Midbrain (tissue), 1 donor: ENCODE results near the gene ALG13.
"Not testable (repeated sequence)": the region's sequence is repeated elsewhere in the genome, so short reads cannot be mapped to it uniquely, and the experiment has no call there.

Experiments
- DNase-seq: peaks from one replicate; lab custom pipeline; 2025; lab: John Stamatoyannopoulos, UW

The ALG13 gene

DNA sequence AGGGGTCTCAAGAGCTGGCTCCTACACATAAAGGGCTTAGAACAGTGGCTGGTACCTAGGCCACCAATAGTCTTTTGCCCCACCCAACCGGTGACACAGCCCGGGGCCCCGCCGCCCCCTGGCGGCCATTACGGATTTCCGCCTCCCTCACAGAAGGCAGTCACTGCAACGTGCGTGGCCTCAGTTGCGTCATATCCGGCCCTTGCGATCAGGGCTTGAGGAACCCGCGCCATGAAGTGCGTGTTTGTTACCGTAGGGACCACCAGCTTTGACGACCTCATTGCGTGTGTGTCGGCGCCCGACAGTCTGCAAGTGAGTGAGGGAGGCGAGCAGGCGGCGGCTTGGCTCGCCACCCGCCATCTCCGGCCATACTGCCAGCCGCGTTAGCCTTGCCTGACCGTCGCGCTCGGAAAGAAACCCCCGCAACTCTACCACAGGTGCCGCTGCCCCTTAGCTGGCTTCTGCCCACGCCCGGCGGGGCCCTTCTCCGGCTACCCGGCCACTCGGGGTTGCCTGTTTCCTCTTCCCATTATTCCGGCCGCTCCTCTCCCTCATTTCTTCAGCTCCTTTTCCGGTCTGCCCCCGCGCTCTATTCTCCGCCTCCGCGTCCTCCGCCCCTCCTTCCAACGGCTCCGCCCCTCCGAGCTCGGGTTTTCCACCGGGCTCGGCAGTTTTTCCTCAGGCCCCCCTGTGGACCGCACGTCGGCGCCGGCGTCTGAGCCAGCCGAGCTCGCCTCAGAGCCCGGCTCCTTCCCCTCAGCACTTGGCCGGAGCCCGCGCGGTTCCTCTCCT lies at the start of gene ALG13:
Gene ALG13 (plus strand): TSS at position 183 of the 792 bp plus-strand sequence. CDS start 49 bp downstream, at position 232.
- peak; percentile 89 for DNase-seq

DNA sequence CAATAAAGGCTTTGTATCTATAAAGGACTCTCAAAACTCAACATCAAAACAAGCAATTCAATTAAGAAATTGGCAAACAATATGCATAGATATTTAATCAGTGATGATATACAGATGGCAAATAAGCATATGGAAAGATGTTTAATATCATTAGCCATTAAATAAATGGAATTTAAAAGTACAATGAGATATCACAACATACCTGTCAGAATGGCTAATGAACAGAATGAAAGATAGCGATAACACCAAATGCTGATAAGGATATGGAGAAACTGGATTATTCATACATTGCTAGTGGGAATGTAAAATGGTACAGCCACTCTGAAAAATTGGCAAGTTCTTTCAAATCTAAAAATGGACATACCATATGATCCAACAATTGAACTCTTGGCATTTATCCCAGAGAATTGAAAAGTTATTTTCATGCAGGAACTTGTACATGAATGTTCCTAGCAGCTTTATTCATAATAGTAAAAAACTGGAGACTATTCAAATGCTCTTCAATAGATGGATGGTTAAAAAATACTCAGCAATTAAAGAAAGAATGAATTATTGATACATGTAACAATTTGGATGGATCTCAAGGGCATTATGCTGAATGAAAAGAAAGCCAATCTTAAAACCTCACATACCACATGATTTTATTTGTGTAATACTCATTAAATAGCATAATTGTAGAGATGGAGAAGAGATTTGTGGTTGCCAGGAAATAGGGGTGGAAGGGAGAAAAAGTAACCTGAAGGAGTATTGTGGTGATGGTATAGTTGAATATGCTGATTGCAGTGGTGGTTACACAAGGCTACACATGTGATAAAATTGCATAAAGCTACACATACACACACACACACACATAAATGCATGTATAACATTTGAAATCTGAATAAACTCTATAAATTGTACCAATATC lies 45.9 kb upstream of the ALG13 start:
- no peak for DNase-seq

DNA sequence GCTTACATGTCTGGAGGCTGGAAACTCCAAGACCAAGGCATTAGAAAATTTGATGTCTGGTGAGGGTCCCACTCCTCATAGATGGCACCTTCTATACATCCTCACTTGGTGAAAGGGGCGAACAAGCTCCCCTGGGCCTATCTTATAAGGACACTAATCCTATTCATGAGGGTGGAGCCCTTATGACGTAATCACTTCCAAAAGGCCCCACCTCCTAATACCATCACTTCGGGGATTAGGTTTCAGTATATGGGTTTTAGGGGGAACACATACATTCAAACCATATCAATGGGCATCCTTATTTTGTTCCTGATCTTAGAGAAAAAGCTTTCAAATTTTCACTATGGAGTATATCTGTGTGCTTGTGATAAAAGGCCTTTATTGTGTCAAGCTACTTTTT lies 39.0 kb upstream of the ALG13 start:
- no peak for DNase-seq

DNA sequence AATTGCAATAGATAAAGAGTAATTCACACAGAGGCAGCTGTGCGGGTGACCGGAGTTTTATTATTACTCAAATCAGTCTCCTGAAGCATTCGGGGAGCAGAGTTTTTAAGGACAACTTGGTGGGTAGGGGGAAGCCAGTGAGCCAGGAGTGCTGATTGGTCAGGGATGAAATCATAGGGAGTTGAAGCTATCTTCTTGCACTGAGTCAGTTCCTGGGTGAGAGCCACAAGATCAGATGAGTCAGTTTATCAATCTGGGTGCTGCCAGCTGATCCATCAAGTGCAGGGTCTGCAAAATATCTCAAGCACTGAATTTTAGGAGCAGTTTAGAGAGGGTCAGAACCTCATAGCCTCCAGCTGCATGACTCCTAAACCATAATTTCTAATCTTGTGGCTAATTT lies 35.8 kb upstream of the ALG13 start:
- not testable (repeated sequence) for DNase-seq

DNA sequence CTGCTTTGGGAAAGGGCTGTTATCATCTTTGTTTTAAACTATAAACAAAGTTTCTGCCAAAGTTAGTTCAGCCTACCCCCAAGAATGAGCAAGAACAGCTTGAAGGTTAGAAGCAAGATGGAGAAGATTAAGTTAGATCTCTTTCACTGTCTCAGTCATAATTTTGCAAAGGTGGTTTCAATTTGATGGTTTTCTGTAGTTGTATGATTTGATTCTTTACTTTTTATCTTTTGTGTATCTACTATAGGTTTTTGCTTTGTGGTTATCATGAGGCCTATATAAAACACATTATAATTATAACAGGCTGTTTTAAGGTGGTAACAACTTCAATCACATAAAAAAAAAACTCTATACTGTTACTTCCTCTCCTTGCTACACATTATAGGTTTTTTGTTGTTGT lies 35.4 kb upstream of the ALG13 start:
- DNase-seq, result no peak

DNA sequence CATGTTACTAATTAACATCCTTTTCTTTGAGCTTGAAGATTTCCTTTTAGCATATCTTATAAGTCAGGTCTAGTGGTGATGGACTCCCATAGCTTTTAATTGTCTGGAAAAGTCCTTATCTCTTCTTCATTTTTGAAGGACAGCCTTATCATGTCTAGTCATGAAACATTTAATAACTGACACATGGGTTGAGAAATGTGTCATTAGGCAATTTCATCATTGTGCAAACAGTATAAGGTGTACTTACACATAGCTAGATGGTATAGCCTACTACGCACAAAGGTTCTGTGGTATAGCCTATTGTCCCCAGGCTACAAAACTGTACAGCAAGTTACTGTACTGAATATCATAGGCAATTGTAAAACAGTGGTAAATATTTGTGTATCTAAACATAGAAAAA lies 34.5 kb upstream of the ALG13 start:
- no peak for DNase-seq

DNA sequence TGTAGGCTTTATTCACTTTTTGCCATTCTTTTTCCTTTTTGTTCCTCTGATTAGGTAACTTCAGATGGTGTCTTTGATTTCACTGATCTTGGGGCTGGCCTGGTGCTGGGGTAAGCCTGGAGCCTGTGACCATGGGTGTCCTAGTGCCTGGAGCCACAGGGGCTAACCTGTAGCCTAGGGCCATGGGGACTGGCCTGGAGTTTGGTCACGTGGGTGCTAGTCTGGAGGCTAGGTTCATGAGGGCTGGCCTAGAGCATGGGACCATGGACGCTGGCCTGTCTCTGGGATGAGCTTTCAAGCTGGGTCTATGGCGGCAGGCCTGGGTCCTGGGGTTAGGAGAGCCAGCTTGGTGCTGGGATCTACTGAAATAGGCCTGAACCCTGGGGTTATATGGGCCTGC lies 32.2 kb upstream of the ALG13 start:
- DNase-seq, result no peak

DNA sequence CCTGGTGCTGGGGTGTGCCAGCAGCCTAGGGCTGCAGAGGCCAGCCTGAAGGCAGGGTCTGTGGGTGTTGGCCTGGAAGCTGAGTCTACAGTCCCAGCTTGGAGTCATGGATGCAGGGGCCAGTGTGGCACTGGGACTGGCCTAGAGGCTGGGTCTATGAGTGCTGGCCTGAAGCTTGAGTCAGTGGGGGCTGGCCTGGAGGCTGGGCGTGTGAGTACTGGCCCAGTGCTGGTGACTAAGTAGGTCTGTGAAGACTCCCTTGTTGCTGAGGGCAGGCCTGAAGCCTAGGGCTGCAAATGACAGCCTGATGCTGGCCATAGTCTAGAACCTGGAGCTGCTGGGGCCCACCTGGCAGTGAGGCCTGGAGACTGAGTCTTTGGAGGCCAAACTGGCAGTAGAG lies 31.3 kb upstream of the ALG13 start:
- DNase-seq, result no peak

DNA sequence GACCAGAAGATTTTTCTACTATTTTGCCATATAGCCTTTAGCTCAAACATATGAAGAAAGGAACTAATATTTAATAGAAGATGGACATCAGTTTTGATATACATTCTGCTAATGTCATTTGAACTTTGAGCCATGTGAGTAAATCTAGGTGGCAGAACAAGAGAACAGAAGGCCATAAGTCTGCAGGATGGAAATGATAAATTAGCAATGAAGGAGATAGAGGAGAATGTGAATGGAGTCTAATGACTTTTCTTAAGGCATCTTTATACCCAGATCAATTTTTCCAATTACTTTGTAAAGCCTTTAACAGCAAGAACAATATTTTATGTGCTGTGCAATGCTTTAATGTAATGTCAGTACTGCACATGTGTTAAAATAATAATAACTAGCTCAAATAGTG lies 30.1 kb upstream of the ALG13 start:
- no peak for DNase-seq

DNA sequence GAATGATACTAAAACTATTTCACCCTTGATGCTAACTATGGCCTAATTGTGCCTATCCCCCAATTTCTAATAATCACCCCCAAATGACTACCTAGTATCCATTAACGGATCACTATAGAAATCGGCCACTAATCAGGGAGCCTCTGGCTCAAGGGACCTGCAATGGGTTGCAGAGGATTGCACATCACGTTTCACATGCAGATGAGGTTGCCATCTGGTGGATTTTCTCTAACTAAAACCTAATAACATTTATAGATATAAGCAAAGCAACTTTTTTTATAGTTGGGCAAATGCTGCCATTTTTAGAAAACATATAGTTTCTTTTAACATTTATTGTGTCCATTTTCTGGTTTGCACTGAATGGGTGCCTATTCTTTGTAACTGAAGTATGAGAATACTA lies 28.3 kb upstream of the ALG13 start:
- no peak for DNase-seq

DNA sequence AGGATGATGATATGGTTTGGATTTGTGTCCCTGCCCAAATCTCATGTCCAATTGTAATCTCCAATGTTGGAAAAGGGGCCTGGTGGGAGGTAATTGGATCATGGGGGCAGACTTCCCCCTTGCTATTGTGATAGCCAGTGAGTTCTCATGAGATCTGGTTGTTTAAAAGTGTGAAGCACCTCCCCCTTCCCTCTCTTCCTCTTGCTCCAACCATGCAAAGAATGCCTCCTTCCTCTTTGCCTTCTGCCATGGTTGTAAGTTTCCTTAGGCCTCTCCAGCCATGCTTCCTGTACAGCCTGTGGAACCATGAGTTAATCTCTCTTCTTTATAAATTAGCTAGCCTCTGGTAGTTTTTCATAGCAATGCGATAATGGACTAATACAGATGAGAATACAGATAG lies 19.7 kb upstream of the ALG13 start:
- DNase-seq, result no peak

DNA sequence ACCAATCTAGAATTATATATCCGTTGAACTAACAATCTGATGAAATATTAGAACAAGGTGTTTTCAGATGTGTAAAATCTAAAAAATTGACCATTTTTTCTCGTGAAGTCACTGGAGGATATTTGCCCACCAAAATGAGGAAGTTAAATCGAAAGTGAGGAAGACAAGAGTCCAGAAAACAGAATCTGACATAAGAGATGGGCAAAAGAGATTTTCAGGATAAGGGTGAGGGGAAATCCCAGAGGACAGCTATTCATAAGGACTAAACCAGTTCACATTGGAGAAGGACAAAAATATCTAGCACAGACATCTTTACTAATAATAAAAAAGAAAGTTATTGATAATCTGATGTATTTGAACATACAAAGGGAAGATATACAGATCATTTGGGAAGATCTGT lies 18.7 kb upstream of the ALG13 start:
- no peak for DNase-seq

DNA sequence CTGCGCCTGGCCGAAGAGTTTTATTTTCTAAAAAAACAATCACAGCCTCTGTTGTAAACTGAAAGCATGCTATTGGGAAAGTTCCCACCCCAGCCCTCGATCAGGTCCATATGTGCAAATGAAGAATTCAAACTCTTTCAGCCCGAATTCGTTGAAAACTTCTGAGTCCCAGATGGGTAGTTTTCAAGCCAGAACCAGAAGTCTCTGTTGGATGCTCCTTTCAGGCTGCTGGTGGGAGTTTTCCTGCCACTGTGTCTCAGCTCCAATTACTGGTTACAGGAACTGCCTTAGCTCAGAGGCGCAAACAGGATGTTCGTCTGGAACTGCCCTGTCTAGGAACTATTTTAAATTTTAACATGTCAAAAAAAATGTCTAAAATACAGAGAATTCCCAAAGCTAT lies 9.3 kb upstream of the ALG13 start:
- DNase-seq, result no peak

DNA sequence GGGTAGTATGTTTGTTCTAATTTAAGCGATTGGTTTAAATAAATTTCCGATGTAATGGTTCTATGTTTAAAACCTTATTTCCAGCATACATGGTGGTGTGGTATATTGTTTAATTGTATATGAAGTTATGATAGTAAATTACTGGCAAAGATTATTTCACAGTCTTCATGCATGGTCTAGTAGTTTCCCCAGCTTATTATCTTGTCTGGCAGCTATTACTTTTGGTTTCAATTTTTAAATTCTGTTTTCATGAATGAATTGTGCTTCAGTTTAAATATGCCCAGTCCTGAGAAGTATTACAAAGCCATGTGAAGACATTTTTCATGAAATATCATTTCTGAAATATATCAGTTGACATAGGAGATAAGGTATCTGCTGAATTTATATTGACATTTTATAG lies 6.3 kb downstream of the ALG13 start:
- no peak for DNase-seq

DNA sequence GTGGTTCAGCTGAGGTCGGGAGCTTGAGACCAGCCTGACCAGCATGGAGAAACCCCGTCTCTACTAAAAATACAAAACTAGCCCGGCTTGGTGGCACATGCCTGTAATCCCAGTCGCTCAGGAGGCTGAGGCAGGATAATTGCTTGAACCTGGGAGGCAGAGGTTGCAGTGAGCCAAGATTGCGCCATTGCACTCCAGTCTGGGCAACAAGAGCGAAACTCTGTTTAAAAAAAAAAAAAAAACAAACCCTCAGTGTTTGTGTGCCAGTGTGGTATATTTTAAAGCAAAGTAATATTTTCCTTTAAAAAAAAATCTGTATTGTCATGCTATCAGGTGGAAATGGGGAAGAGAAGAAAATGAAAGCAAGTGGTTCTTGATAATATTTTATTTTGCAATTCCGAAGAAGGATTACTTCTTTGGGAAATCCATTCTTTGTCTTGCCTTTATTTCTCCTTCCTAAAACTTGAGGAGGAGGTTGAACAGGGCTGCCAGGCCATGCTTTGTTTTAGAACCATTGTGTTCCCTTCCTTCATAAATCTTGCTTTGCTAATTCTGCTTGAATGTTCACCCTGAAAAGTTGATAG lies 14.4 kb downstream of the ALG13 start:
- DNase-seq, result no peak

DNA sequence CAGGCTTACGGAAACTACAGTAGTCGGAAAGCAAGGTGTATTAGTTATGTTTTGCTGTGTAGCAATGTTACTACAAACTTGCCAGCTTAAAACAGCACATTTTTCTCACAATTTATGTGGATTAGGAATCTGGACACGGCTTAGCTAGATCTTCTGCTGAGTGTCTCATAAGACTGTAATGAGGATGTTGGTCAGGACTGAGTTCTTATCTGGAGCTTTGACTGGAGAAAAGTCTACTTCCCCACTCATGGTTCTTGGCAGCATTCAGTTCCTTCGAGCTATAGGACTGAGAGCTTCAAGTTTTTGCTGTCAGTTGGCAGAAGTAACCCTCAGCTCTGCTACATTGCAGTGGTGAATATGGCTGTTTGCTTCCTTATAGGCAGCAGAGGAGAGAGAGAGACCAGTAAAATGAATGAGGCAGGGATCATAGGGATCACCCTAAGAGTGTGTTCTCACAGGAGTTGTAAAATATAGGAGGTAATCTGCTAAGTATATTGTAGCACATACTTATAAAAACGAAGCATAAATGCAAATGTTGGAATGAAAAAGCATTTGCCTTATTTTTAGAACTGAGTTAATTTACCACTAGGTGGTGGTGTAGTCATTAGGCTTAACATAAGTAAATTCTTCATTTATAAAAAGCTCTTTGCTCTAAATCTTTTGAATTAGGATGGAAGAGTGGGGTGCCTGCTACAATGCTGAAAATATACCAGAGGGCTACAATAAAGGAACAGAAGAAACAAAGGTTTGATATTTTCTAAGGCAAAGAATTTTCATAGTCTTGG lies 38.6 kb downstream of the ALG13 start:
- no peak for DNase-seq

DNA sequence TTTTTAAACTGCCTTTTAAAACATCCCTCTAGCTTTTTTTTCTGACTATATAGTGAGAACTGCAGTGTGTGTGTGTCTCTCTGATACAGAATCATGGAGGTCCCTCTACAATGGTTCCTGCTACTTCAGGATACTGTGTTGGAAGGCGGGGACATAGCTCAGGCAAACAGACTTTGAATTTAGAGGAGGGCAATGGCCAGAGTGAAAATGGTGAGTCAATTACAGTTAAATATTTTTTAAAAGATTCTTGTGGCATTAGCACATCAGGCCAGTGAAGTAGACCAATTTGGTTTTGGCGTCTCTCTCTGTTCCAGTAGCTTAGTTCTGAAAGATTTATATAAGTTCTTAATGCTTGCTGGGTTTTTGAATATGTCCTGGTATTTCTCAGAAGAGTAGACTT lies 47.1 kb downstream of the ALG13 start:
- no peak for DNase-seq

DNA sequence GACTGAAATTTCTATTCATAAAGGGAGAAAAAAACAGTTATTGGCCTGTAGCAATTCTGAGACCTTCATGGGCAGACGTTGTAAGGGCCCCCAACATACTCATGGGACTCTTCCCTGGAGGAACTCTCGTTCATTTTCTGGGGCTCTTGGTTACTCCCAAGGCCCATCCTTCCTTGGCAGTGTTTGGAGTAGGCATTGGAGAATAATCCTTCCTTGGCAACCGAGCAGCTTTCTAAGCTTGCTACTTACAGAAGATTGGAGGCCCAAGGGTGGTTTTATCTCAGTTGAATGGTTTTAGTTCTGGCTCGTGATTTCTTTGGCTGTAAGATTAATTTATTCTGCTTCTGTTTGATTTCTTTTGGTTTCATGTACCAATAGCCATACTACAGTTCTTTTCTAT lies 50.4 kb downstream of the ALG13 start:
- DNase-seq, result no peak

DNA sequence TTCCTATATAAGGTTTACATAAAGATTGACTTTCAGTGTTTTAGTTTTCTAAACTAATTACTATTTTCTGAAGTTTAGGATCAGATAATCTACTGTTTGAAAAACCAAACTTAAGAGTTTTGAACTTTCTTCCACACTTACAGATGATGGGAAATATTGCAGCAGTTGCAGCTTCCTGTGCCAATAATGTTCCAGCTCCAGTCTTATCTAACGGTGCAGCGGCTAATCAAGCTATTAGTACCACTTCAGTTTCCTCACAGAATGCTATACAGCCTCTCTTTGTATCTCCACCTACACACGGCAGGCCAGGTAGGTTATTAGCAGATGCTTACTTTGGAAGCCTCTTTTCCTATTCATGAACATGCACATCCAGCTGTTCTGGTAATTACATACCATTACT lies 55.6 kb downstream of the ALG13 start:
- no peak for DNase-seq

DNA sequence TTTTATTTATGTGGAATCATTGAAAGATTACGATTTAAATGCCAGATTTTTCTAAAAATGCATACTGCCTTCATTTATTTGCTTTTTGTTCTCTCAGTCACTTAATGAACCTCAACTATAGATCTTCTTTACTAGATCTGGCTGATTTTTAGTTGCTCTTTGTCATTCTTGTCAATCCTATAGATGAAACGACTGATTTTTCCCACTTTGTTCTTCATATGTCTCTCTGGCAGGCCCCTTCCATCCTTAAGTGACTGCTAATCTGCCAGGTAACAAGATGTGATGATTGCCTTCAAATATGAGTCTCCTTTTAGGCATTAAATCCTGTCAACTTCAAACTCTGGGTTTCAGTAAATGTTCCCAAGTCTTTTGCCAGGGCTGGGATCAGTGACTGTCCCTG lies 61.0 kb downstream of the ALG13 start:
- no peak for DNase-seq

DNA sequence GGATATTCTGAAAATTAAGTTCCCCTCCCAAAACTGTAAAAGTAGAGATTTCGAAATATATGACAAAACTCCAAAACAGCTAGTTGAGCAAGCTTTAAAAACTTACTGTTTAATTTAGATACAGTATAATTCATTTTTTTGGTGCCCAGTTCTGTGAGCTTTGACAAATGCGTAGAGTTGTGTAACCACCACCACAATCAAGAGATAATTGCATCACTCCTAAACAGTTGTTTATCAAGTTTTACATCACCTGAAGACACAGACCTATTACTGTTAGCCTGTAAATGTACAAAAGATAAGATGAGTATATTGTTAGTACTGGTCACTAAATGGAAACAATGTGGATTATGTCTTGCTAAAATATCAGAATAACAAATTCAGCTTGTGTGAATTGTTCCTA lies 62.3 kb downstream of the ALG13 start:
- no peak for DNase-seq

DNA sequence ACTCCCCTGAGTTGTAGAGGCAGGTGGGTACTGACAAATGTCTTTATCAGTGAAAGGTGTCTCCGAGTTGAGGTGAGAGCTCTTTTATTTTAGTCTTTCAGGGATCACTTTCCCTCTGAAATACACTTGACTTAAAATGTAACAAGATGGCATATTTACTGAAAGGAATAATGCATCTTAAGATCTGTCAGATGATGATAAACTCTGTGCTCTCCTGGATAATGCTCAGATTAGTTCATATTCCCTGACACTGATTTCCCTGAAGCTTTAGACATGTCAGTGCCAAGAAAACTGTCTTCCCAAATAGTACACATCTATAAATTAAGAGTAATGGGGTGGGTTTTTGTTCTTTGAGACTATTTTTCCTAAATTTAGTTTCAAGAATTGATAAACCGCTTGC lies 75.5 kb downstream of the ALG13 start:
- no peak for DNase-seq
